ENCODE measurements around the gene EDNRB.

- TF ChIP-seq SP1 (CRISPR knock-in tag; conservative IDR thresholded peaks at IDR 0.05) (no peak), ZNF138 (CRISPR knock-in tag; conservative IDR thresholded peaks at IDR 0.05) (no peak), ZNF317 (CRISPR knock-in tag; IDR thresholded peaks at IDR 0.05; ENCODE audit: borderline replicate concordance, low read depth) (no peak), CTCF (IDR thresholded peaks at IDR 0.05) (no peak), JUN (CRISPR knock-in tag; IDR thresholded peaks at IDR 0.05) (no peak), TEAD4 (CRISPR knock-in tag; IDR thresholded peaks at IDR 0.05) (no peak), ATF6 (CRISPR knock-in tag; IDR thresholded peaks at IDR 0.05) (no peak), FOXP1 (CRISPR knock-in tag; IDR thresholded peaks at IDR 0.05; ENCODE audit: borderline replicate concordance) (no peak), CBFB (CRISPR knock-in tag; IDR thresholded peaks at IDR 0.05; ENCODE audit: low read depth) (no peak), PREB (CRISPR knock-in tag; IDR thresholded peaks at IDR 0.05; ENCODE audit: borderline replicate concordance) (no peak)
- TF ChIP-seq, protein P1, sequence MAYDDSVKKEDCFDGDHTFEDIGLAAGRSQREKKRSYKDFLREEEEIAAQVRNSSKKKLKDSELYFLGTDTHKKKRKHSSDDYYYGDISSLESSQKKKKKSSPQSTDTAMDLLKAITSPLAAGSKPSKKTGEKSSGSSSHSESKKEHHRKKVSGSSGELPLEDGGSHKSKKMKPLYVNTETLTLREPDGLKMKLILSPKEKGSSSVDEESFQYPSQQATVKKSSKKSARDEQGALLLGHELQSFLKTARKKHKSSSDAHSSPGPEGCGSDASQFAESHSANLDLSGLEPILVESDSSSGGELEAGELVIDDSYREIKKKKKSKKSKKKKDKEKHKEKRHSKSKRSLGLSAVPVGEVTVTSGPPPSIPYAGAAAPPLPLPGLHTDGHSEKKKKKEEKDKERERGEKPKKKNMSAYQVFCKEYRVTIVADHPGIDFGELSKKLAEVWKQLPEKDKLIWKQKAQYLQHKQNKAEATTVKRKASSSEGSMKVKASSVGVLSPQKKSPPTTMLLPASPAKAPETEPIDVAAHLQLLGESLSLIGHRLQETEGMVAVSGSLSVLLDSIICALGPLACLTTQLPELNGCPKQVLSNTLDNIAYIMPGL (CRISPR knock-in tag; IDR thresholded peaks at IDR 0.05): no peak
Measured at GRCh38 chr13:77904031-77904430, 14.6 kb downstream of the EDNRB start.

All from WTC11 (cell line).